Uterus (tissue), 4 donors: ENCODE measurements around the gene ACOX2. TPM values are rescaled to one million over a fixed set of nuclear protein-coding genes. Genes with fewer than 3 reads are reported as not detected.

ENCODE experiments used
- DNase-seq, 2 donors: peaks; one replicate each; pipeline ENCODE4 v3.0.0-alpha.2; 2019 to 2020
- H3K27ac ChIP-seq, 2 donors: fragments of 200-600 bp; sonication (generic); 1 replicate in 1 of 2; 2 replicates in 1 of 2; pipeline ENCODE4 v1.5.1; 2016 to 2018
- H3K27me3 ChIP-seq, 2 donors: fragments of 200-600 bp; sonication (generic); one replicate each; pipeline ENCODE4 v1.5.1; 2018 to 2019; ENCODE audit warnings: control low read depth in 1 of 2
- H3K36me3 ChIP-seq, 2 donors: fragments of 200-600 bp; sonication (generic); one replicate each; pipeline ENCODE4 v1.5.1; 2019; ENCODE audit warnings: control low read depth in 1 of 2
- H3K4me1 ChIP-seq, 2 donors: fragments of 200-600 bp; sonication (generic); one replicate each; pipeline ENCODE4 v1.5.1; 2018 to 2019; ENCODE audit warnings: control low read depth in 1 of 2
- H3K4me3 ChIP-seq, 2 donors: fragments of 200-600 bp; sonication (generic); 1 replicate in 1 of 2; 2 replicates in 1 of 2; pipeline ENCODE4 v1.5.1; 2018 to 2019; ENCODE audit warnings: mild to moderate bottlenecking in 1 of 2
- H3K9me3 ChIP-seq, 2 donors: fragments of 200-600 bp; sonication (generic); one replicate each; pipeline ENCODE4 v1.5.1; 2019; ENCODE audit warnings: control low read depth in 1 of 2
- CTCF ChIP-seq, 4 experiments: fragments of 200-600 bp in 2 of 4; fragments of 450-650 bp in 2 of 4; sonication (generic) in 2 of 4; IDR thresholded peaks; one replicate each; pipeline ENCODE4 v1.5.1; 2016 to 2019; ENCODE audit warnings: antibody characterized with exemption in 4 of 4, mild to moderate bottlenecking in 2 of 4, moderate library complexity in 1 of 4
- POLR2A ChIP-seq, 2 donors: fragments of 450-650 bp; IDR thresholded peaks; one replicate each; pipeline ENCODE4 v1.6.1; 2016; ENCODE audit warnings: antibody characterized with exemption in 2 of 2, mild to moderate bottlenecking in 1 of 2, moderate library complexity in 1 of 2
- intact Hi-C: fragments of 100-400 bp; cut with DNase I; formaldehyde crosslinking; loops from one replicate; pipeline ENCODE4 v1.15.1; 2023; ENCODE audit warnings: low total_unique reads
- total RNA-seq, 4 donors: library from RNA; depleted of rRNA in 3 of 4; stranded (reverse); fragments of >200 nt in 3 of 4; gene quantifications; one replicate each; pipeline versions ENCODE4 v1.1.0 to v1.2.4, GENCODE V29; 2014 to 2023
- donor health status: DM: yes; HTN: yes; CAD: no.

ACOX2 gene
- total RNA-seq, 4 donors from 2014 or later: 10.3 to 33.7 (median 23.6) TPM

GRCh38 chr3:58556761-58557221 lies 19.8 kb upstream of the ACOX2 start:
- Histone ChIP-seq H3K4me1 (no peaks in the 10 kb centered on the region), H3K36me3 (no peaks in the 10 kb centered on the region), H3K4me3 (no peak overlapping the region), H3K27me3 (no peaks in the 10 kb centered on the region), H3K27ac (peak overlapping the region in 1 of 2 donors; percentile 55), H3K9me3 (peaks cover 0 to 3% of the 10 kb centered on the region in 2 donors)
- intact Hi-C loops: no loop called here
- TF ChIP-seq POLR2A (IDR thresholded peaks at IDR 0.05) (no peak), CTCF (IDR thresholded peaks at IDR 0.05) (no peak)
- DNase-seq: no peak

DNA sequence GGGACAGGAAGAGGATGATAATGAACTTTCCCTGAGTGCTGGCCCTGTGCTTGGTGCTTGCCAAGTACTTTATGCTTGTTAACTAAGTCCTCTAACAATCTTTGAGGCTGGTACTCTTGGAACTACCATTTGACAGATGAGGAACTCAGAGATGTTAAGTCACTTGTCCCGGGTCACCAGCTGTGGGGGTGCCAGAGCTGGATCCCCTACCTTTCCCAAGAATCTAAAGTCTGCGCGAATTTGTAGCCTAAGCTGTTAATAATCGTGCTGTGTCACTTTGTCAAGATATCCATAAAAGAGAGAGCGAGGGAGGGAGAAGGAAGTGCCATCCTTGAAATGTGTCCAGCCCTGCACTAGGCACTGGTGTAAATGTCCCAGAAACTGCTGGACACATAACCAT lies 19.0 kb upstream of the ACOX2 start:
- H3K36me3 ChIP-seq: no peaks in the 10 kb centered on the region
- peaks cover 0 to 6% of the 10 kb centered on the region in 2 donors for H3K9me3 ChIP-seq
- H3K4me1 ChIP-seq: no peaks in the 10 kb centered on the region
- no peaks in the 10 kb centered on the region for H3K27me3 ChIP-seq
- no peak for DNase-seq
- H3K4me3 ChIP-seq: no peak overlapping the region
- no peak overlapping the region for H3K27ac ChIP-seq
- intact Hi-C loops: no loop called here
- TF ChIP-seq CTCF (IDR thresholded peaks at IDR 0.05): no peak
- no peak for TF ChIP-seq POLR2A (IDR thresholded peaks at IDR 0.05)

GRCh38 chr3:58555203-58555602 lies 18.2 kb upstream of the ACOX2 start:
- Histone ChIP-seq H3K4me3 (no peak overlapping the region), H3K4me1 (no peaks in the 10 kb centered on the region), H3K27ac (no peak overlapping the region), H3K36me3 (no peaks in the 10 kb centered on the region), H3K27me3 (no peaks in the 10 kb centered on the region), H3K9me3 (peaks cover 0 to 6% of the 10 kb centered on the region in 2 donors)
- intact Hi-C loops: no loop called here
- TF ChIP-seq POLR2A (IDR thresholded peaks at IDR 0.05) (no peak), CTCF (IDR thresholded peaks at IDR 0.05) (no peak)
- DNase-seq: no peak

DNA sequence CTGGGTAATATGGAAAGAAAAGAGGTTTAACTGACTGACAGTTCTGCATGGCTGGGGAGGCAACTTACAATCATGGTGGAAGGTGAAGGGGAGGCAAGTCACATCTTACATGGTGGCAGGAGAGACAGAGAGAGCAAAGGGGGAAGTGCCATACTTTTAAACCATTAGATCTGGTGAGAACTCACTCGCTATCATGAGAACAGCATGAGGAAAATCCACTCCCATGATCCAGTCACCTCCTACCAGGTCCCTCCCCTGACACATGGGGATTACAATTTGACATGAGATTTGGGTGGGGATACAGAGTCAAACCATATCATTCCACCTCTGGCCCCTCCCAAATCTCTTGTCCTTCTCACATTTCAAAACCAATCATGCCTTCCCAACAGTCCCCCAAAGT lies 16.0 kb upstream of the ACOX2 start:
- no peaks in the 10 kb centered on the region for H3K36me3 ChIP-seq
- no peak overlapping the region for H3K4me3 ChIP-seq
- H3K27me3 ChIP-seq: no peaks in the 10 kb centered on the region
- no peak for DNase-seq
- H3K9me3 ChIP-seq: peaks cover 0 to 6% of the 10 kb centered on the region in 2 donors
- intact Hi-C loops: no loop called here
- H3K4me1 ChIP-seq: no peaks in the 10 kb centered on the region
- H3K27ac ChIP-seq: no peak overlapping the region
- TF ChIP-seq CTCF (IDR thresholded peaks at IDR 0.05) (no peak), POLR2A (IDR thresholded peaks at IDR 0.05) (no peak)

DNA sequence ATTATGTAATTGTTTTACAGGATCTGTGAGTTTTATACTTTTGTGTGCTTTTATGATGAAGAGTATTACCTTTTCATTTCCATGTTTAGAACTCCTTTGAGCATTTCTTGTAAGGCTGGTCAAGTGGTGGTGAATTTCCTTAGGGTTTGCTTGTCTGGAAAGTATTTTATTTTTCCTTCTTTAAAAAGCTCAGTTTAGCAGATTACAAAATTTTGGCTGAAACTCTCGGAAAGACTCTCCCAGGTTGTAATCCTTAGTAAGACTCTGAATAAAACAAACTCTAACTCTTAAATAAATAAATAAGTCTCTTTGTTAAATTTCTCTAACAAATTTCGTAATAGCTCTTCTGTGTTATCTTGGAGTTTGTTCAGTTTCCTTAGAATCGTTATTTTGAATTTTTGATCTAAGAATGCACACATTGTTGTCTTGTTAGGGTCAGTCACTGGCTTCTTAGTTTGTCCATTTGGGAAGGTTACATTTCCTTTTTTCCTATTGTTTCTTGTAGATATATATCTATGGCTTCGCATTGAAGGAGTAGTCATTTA lies 14.7 kb upstream of the ACOX2 start:
- intact Hi-C loops: no loop called here
- TF ChIP-seq POLR2A (IDR thresholded peaks at IDR 0.05) (no peak), CTCF (IDR thresholded peaks at IDR 0.05) (no peak)
- H3K27ac ChIP-seq: no peak overlapping the region

More for the DNA sequence above, 14.7 kb upstream of the ACOX2 start:
- DNase-seq: no peak
- Histone ChIP-seq H3K4me1 (no peaks in the 10 kb centered on the region), H3K4me3 (no peak overlapping the region), H3K36me3 (no peaks in the 10 kb centered on the region), H3K27me3 (no peaks in the 10 kb centered on the region), H3K9me3 (peaks cover 0 to 6% of the 10 kb centered on the region in 2 donors)
